Measurements from ENCODE around the gene ACOXL. TPM values are rescaled to one million over a fixed set of nuclear protein-coding genes. Genes with fewer than 3 reads are reported as not detected.
"Not testable (repeated sequence)": the region's sequence is repeated elsewhere in the genome, so short reads cannot be mapped to it uniquely, and the experiment has no call there.

ACOXL gene
- total RNA-seq, 2 donors from 2014 or later = not detected

DNA sequence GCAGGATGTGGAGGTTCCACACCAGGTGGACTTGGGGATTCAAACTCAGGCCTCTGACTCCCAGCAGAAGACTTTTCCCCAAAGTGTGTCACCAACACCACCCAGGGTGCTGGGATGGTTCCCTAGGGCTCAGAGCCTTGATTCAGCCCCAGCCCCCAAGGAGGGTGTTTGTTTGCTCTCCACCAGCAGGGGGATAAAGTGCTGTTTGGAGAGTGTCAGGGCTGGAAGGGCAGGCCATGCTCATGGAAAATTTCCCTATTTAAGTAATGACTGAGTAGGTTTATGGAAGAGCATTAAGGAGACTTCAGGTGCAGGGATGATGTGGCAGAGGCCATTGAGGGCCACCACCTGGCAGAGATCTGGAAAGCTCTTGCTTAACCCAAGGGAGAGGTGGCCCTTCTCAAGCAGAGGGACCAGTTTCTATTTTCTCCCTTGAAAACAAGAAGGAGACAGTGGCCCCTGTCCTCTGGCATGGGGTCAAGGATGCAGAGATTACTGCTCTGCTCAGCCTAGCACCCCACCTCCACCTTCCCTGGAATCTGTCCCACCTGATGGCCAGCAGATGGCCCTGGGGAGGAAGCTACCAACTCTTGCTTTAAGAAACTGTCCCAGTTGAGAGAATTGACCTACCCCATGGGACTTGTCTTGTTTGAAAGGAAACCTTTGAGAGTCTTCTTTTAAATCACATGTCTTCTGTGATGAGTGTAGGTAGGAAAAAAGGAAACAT lies 122.1 kb downstream of the ACOXL start:
- no peak overlapping the region for H3K4me3 ChIP-seq
- H3K27ac ChIP-seq = no peak overlapping the region
- TF ChIP-seq, protein P1, sequence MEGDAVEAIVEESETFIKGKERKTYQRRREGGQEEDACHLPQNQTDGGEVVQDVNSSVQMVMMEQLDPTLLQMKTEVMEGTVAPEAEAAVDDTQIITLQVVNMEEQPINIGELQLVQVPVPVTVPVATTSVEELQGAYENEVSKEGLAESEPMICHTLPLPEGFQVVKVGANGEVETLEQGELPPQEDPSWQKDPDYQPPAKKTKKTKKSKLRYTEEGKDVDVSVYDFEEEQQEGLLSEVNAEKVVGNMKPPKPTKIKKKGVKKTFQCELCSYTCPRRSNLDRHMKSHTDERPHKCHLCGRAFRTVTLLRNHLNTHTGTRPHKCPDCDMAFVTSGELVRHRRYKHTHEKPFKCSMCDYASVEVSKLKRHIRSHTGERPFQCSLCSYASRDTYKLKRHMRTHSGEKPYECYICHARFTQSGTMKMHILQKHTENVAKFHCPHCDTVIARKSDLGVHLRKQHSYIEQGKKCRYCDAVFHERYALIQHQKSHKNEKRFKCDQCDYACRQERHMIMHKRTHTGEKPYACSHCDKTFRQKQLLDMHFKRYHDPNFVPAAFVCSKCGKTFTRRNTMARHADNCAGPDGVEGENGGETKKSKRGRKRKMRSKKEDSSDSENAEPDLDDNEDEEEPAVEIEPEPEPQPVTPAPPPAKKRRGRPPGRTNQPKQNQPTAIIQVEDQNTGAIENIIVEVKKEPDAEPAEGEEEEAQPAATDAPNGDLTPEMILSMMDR (IDR thresholded peaks at IDR 0.05) = no peak
- no peaks in the 10 kb centered on the region for H3K36me3 ChIP-seq
- no peaks in the 10 kb centered on the region for H3K4me1 ChIP-seq (ENCODE audit: control insufficient read depth in 1 of 2, low read depth in 2 of 2)
- no peak for DNase-seq (ENCODE audit: low spot score)
- ATAC-seq (ENCODE audit: insufficient number of reproducible peaks, low FRiP score, low read depth) = no peak
- H3K9me3 ChIP-seq = no peaks in the 10 kb centered on the region
- H3K27me3 ChIP-seq (replicated peaks; ENCODE audit: insufficient read depth) = no peaks in the 10 kb centered on the region

GRCh38 chr2:110855841-110856240 lies 123.5 kb downstream of the ACOXL start:
- H3K9me3 ChIP-seq; ATAC-seq (ENCODE audit: insufficient number of reproducible peaks, low FRiP score, low read depth); H3K27ac ChIP-seq; H3K4me1 ChIP-seq (ENCODE audit: control insufficient read depth in 1 of 2, low read depth in 2 of 2); H3K36me3 ChIP-seq; DNase-seq (ENCODE audit: low spot score); H3K27me3 ChIP-seq (replicated peaks; ENCODE audit: insufficient read depth); H3K4me3 ChIP-seq: not testable (repeated sequence)

DNA sequence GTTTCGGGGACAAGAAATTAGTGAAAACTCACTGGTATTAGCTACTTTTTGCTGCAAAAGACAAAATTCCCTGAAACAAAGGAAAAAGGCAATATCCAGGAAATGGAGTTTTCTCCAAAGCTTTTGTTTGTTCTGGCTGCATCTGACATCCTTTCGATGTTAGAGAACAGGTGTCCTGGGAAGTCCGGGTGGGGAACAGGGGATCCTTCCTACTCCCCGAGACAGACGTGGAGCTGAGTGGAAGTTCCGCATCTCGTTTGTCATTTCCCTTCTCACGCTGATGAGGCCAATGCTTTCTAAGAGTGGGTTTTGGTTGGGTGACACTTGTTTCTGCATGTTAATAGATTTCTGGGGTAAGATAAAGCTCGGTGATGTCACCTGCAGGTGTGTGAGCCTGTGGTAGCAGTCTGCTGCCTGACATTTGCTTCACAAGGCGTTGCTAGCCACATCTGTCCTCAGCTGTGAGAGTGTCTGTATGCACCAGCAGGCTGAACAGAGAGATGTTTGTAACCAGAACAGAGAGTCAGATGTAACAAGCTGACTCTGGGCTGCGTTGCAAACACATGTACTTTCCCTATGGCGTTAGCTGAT lies 125.9 kb downstream of the ACOXL start:
- ATAC-seq (ENCODE audit: insufficient number of reproducible peaks, low FRiP score, low read depth) (no peak), DNase-seq (ENCODE audit: low spot score) (no peak)
- Histone ChIP-seq H3K27me3 (replicated peaks; ENCODE audit: insufficient read depth) (no peaks in the 10 kb centered on the region), H3K4me1 (ENCODE audit: control insufficient read depth in 1 of 2, low read depth in 2 of 2) (no peaks in the 10 kb centered on the region), H3K9me3 (no peaks in the 10 kb centered on the region), H3K27ac (no peak overlapping the region), H3K36me3 (no peaks in the 10 kb centered on the region), H3K4me3 (no peak overlapping the region)
- TF ChIP-seq, protein P1 (IDR thresholded peaks at IDR 0.05) = no peak

GRCh38 chr2:110858993-110859701 lies 126.8 kb downstream of the ACOXL start:
- no peaks in the 10 kb centered on the region for H3K27me3 ChIP-seq (replicated peaks; ENCODE audit: insufficient read depth)
- ATAC-seq (ENCODE audit: insufficient number of reproducible peaks, low FRiP score, low read depth) (no peak), DNase-seq (ENCODE audit: low spot score) (no peak)
- H3K4me3 ChIP-seq = no peak overlapping the region
- TF ChIP-seq, protein P1 (IDR thresholded peaks at IDR 0.05) = no peak
- H3K27ac ChIP-seq = no peak overlapping the region
- no peaks in the 10 kb centered on the region for H3K4me1 ChIP-seq (ENCODE audit: control insufficient read depth in 1 of 2, low read depth in 2 of 2)
- no peaks in the 10 kb centered on the region for H3K36me3 ChIP-seq
- no peaks in the 10 kb centered on the region for H3K9me3 ChIP-seq

GRCh38 chr2:110860630-110861029 lies 128.3 kb downstream of the ACOXL start:
- TF ChIP-seq, protein P1 (IDR thresholded peaks at IDR 0.05) = no peak
- ATAC-seq (ENCODE audit: insufficient number of reproducible peaks, low FRiP score, low read depth) (no peak), DNase-seq (ENCODE audit: low spot score) (no peak)
- Histone ChIP-seq H3K4me1 (ENCODE audit: control insufficient read depth in 1 of 2, low read depth in 2 of 2) (no peaks in the 10 kb centered on the region), H3K9me3 (no peaks in the 10 kb centered on the region), H3K4me3 (no peak overlapping the region), H3K27me3 (replicated peaks; ENCODE audit: insufficient read depth) (no peaks in the 10 kb centered on the region), H3K27ac (no peak overlapping the region), H3K36me3 (no peaks in the 10 kb centered on the region)

Data from thoracic aorta (tissue), 2 donors.